ENCODE data around the gene ATF7. TPM values are rescaled to one million over a fixed set of nuclear protein-coding genes. Genes with fewer than 3 reads are reported as not detected.
A peak's percentile ranks its signal among the peaks of the same experiment; 100 is the strongest.
"Not testable (repeated sequence)": the region's sequence is repeated elsewhere in the genome, so short reads cannot be mapped to it uniquely, and the experiment has no call there.

ATF7 gene
- polyA plus RNA-seq (2013, experiment 1 of 2; ENCODE audit: insufficient read length): 26.2 TPM
- 27.4 TPM for polyA plus RNA-seq (2013, experiment 2 of 2; ENCODE audit: insufficient read length)

DNA sequence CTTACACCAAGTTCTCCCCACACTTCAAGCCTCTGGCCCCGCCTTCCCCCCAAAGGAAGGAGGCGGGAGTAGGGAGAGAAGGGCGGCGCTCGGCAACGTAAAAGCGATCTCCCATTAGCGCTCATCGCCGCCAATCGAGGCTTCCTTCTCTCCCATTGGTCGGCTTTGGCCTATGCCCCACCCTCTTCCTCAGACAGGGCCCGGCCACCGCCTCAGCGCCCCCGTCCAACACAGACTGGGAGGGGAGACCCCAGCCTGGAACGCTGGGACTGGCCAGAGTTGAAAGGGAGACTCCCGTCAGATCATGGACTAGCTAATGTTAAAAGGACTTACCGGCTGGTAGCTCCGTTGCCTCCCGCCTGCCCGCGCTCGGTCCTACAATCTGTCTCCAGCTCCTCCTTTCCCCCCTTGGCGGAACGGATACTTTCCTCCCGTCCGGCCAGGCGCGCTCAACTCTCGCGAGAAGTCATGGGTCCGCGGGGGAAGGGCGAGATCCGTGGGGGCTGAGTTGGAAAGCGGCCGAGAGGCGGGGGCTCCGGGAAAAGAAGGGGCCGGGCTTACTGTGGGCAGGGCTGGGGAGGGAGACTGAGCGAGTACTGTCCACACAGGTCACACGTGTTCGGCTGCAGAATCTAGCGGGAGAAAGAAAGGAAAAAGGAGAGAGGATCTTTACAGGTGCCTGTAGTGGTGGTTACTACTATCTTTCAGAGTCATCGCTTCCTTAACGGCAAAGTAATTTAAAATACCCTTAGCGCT is at the start of gene ATF7:
Gene ATF7, minus strand, starts transcription at position 437 of the 756 bp plus-strand sequence. CDS start 25,382 bp downstream, outside the sequence.
- peak; percentile 98 for DNase-seq

GRCh38 chr12:53674977-53675700 is 49.0 kb upstream of the ATF7 start:
- no peak for DNase-seq

DNA sequence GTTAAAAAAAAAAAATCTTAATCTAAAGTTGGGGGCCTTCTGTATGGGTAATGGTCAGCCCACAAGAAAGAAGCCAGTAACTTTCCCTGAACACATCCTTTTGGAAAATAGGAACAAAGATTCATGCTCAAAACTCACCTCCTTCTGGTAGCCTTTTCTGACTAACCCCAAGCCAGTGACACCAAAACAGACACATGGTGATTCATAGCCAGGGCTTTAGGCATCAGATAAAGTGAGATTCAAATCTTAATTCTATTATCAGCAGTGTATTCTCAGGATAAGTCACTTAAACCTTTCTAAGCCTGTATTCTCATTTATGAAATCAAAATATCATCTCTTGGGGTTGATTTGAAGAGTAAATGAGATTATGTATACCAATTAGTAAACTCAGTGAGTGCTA is 44.8 kb upstream of the ATF7 start:
- DNase-seq: no peak

- no peak for DNase-seq
Observed at GRCh38 chr12:53670308-53670707, 44.1 kb upstream of the ATF7 start.

DNA sequence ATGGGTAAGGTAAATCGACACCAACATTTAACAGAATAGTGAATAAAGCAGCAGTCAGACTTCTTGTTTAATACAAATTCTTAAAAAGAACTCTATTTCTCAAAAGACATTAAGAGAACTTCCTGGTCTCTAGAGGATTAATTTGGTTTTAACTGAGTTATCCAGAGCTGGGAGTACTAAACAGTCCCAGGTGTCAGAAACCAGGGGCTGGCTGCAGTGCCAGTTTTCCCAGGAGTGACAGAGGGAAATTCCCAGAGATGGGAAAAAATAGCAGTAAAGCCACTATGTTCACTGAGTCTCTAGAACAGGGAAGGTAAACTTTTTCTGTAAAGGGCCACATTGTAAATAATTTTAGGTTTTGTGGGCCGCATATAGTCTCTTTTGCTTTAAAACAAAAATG is 40.9 kb upstream of the ATF7 start:
- no peak for DNase-seq

DNA sequence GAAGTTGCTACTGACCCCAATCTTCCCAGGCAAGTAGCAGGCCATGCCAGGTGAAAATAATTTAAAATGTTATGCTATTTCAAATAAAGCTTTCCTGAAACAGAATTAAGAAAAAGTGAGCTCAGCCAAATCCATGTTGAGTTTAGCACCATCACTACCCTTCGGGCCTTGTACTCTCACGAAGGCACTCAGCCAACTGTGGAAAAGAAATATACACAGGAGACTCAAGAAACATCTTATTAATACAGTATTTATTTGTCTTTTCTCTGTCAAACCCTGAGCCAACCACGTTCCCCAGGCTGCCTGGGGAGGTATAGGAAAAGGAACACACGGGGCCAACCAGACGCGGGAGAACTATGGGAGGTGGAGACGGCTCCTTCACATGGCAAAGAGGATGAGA is 38.8 kb upstream of the ATF7 start:
- DNase-seq: no peak

DNA sequence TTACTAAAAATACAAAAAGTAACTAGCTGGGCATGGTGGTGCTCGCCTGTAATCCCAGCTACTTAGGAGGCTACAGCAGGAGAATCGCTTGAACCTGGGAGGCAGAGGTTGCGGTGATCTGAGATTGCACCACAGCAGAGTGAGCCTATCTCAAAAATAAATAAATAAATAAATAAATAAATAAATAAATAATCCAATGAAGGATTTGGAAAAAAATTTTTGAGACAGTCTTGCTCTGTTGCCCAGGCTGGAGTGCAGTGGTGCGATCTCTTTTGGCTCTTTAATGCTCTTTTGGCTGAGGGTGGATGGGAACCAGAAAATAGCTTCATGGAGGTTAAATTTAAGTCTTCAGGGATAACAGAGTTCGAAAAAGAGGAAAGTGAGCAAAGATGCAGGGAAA is 38.0 kb upstream of the ATF7 start:
- DNase-seq: no peak

GRCh38 chr12:53660041-53660440 is 33.9 kb upstream of the ATF7 start:
- DNase-seq: no peak

DNA sequence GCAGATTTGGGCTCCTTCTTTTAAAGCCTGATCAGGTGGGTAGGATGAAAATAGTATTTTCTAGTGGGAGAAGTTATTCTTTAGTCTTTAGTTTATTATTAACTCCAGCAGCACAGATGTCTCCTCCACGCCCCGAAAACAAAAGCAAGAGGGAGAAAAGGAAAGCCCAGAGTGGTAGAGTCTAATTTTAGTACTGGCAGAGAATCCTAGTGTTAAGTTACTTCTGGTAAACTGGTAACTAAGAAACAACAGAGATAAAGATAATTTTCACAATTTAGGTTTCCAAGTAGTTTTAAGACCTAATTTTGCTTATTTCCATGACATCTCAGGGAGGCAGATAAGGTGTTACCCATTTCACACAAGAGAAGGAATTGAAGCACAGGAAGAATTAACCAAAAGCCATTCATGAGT is 33.4 kb upstream of the ATF7 start:
- DNase-seq: no peak

DNA sequence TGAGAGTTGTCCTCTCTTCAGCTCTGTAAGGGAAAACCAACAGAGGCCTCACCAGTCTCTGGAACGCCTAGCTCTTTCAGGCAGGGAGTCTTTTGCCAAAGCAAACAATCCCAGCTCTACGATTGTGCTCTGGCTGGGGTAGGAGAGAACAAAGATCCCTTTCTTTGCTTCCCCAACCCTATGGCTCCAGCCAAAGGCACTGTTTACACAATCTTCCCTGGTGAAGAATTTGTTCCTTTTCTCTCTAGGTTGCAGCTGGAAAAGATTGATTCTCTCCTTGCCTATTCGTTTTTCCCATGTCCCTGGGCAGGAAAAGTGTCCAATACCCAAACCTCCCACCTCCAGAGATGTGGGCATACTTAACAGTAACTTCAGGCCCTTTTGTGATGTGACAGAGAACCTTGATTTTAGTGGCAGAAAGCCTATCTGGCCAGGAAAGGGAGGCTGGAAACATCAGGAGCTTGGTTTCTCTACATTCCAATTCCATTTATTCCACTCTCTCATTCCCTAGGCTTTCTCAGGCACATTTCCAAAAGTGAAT is 32.9 kb upstream of the ATF7 start:
- peak; percentile 75 for DNase-seq

DNA sequence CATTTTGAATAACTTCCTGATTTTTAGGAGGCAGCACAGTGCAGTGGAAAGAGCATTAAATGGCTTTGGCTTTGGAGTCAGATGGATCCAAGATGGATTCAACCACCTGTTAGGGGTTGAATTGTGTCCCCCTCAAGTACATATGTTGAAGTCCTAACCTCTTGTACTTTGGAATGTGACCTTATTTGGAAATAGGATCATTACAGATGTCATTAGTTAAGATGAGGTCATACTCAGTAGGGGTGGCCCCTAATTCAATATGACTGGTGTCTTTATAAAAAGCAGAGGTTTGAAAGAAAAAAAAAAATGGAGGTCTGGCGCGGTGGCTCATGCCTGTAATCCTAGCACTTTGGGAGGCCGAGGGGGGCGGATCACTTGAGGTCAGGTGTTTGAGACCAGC is 30.9 kb upstream of the ATF7 start:
- peak; percentile 5 for DNase-seq

DNA sequence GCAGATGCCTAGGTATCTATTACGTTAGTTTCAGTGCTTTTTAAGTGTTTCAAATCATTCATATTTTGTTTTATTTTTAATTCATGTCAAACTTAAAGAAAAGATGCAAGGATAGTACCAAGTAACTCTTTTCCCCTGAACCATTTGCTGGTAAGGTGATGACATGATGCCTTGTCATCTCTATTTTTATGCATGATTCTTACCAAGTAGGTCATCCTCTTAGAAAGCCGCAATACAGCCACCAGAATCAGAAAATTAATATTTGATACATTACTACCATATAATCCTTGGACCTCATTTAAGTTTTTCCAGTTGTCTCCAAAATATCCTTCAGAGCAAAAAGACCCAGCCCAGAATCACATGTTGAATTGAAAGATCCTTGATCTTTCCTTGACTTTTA is 27.4 kb upstream of the ATF7 start:
- DNase-seq: no peak

- DNase-seq: peak; percentile 78
Observed at GRCh38 chr12:53652366-53652765, 26.2 kb upstream of the ATF7 start.

GRCh38 chr12:53651737-53652136 is 25.6 kb upstream of the ATF7 start:
- peak; percentile 47 for DNase-seq

- not testable (repeated sequence) for DNase-seq
Observed at GRCh38 chr12:53646300-53646699, 20.1 kb upstream of the ATF7 start.

DNA sequence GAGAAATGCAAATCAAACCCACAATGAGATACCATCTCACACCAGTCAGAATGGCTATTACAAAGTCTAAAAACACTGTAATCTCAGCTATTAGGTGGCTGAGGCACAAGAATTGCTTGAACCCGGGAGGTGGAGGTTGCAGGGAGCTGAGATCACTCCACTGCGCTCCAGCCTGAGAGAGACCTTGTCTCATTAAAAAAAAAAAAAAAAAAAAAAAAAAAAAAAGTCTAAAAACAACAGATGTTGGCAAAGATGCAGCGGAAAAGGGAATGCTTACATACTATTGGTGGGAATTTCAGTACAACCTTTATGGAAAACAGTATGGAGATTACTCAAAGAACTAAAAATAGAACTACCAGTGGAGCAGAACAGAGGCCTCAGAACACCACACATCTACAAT is 19.0 kb upstream of the ATF7 start:
- peak; percentile 40 for DNase-seq

DNA sequence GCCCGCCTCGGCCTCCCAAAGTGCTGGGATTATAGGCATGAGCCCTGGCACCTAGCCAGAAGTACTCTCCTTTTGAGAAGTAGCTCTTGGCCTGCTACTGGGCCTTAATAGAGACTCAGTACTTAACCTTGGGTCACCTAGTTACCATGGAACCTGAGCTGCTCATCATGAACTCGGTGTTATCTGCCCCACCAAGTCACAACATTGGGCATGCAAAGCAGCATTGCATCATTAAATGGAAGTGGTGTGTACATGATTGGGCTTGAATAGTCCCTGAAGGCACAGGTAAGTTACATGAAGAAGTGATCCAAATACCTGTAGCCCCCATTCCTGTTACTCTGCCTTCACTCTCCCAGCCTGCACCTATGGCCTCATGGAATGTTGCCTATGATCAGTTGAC is 18.0 kb upstream of the ATF7 start:
- DNase-seq: no peak

DNA sequence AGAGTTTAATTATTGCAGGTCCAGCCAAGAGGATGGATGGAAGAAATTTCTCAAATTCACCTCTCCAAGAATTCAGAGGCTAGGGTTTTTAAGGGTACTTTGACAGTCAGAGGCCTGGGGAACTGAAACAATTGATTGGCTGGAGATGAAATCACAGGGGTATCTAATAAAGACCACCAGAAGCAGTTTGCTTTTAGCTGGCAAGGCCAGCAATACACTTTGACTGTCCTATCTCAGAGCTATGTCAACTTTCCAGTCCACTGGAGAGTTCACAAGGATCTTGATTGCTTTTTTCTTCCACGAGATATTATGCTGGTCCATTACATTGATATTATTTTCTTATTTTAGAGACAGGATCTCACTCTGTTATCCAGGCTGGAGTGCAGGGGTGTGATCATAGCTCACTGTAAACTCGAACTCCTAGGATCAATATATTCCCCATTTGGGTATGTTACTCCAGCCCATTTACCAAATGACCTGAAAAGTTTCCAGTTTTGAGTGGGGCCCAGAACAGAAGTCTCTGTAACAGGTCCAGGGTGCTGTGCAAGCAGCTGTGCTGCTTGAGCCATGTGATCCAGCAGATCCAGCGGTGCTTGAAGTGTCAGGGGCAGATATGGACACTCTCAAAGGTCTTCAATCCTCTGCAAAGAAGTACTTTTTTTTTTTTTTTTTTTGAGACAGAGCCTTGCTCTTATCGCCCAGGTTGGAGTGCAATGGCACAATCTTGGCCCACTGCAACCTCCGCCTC is 17.2 kb upstream of the ATF7 start:
- DNase-seq: no peak

DNA sequence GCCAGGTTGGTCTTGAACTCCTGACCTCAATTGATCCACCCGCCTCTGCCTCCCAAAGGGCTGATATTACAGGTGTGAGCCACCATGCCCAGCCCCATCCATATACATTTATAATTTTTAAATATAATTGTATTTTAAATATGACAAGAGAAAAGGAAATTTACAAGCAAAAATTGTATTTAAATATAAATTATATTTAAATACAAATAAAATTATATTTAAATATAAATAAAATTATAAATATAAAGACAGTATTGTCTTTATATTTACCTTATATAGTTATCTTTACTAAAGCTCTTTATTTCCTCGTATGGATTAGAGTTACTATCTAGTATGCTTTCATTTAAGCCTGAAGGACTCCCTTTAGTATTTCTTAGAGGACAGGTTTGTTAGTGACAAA is 11.9 kb upstream of the ATF7 start:
- DNase-seq: no peak

DNA sequence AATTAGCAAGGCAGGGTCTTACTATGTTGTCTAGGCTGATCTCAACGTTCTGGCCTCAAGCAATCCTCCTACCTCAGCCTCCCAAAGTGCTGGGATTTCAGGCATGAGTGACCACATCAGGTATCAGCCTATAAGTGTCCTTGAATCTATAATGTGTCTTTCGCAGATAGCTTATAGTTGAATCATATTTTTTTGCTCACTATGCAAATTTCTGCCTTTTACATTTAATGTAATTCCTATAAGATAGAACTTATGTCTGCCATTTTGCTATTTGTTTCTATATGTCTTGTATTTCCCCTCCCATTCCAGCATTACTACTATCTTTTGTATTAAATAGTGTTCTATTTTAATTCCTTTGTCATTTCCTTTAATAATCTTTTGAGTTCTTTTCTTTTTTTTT is 10.5 kb upstream of the ATF7 start:
- no peak for DNase-seq

DNA sequence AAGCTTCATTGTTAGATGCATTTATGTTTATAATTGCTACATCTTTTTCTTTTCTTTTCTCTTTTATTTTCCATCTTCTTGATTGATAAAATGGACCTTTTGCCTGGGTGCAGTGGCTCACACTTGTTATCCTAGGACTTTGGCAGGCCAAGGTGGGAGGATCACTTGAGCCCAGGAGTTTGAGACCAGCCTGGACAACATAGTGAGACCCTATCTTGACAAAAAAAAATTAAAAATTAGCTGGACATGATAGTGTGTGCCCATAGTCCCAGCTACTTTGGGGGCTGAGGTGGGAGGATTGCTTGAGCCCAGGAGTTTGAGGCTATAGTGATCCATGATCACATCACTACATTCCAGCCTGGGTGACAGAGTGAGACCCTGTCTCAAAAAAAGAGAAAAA is 9.5 kb upstream of the ATF7 start:
- DNase-seq: not testable (repeated sequence)

GRCh38 chr12:53631721-53632120 is 5.5 kb upstream of the ATF7 start:
- DNase-seq: no peak

DNA sequence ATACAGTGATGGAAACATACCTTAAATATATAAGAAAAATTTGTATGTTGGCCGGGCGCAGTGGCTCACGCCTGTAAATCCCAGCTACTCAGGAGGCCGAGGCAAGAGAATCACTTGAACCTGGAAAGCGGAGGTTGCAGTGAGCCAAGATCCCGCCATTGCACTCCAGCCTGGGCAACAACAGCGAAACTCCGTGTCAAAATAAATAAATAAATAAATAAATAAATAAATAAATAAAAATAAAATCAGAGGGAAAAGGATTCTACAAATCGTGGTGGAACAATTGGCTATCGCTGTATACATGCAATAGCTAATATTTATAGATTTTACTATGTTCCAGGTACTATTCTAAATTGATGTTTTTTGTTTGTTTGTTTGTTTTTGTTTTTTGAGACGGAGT is 1.7 kb upstream of the ATF7 start:
- DNase-seq: no peak
